Endothelial cell of umbilical vein (primary cell): ENCODE results near the gene PGS1.

Source experiments
- CTCF ChIP-seq, 2 donors: IDR thresholded peaks; 1 replicate in 1 of 2; 2 replicates in 1 of 2; pipeline ENCODE4 v1.5.1; 2011; ENCODE audit warnings: low read length in 2 of 2, mild to moderate bottlenecking in 2 of 2, moderate library complexity in 2 of 2, control low read depth in 1 of 2, inconsistent platforms in 1 of 2, low read depth in 1 of 2; ENCODE audit not compliant: insufficient read depth in 1 of 2; ENCODE audit errors: extremely low read depth in 1 of 2
- EZH2 ChIP-seq: IDR thresholded peaks from 2 replicates; pipeline ENCODE4 v1.6.1; 2012; ENCODE audit warnings: borderline replicate concordance, low read depth, mild to moderate bottlenecking, moderate library complexity, low read length, inconsistent platforms; ENCODE audit not compliant: severe bottlenecking
- FOS ChIP-seq: IDR thresholded peaks from 2 replicates; pipeline ENCODE4 v1.6.1; 2011; ENCODE audit warnings: mild to moderate bottlenecking, low read length, moderate library complexity, borderline replicate concordance; ENCODE audit not compliant: insufficient read depth
- GATA2 ChIP-seq: IDR thresholded peaks from 2 replicates; pipeline ENCODE4 v1.7.0; 2011; ENCODE audit warnings: low read depth, mild to moderate bottlenecking, moderate library complexity, mixed read lengths, low read length; ENCODE audit not compliant: insufficient read length, insufficient read depth
- JUN ChIP-seq: IDR thresholded peaks from 2 replicates; pipeline ENCODE4 v1.6.1; 2011; ENCODE audit warnings: borderline replicate concordance, low read depth; ENCODE audit not compliant: insufficient read length, insufficient read depth
- MAX ChIP-seq: IDR thresholded peaks from 2 replicates; pipeline ENCODE4 v1.6.1; 2011; ENCODE audit not compliant: insufficient read depth, insufficient read length
- MYC ChIP-seq: IDR thresholded peaks from one replicate; pipeline ENCODE4 v1.6.1; 2011; ENCODE audit warnings: mild to moderate bottlenecking, low read depth, low read length
- POLR2A ChIP-seq: IDR thresholded peaks from 2 replicates; pipeline ENCODE4 v1.6.1; 2012; ENCODE audit warnings: low read depth, mild to moderate bottlenecking, control low read depth, low read length
- POLR2AphosphoS5 ChIP-seq: IDR thresholded peaks from 2 replicates; pipeline ENCODE4 v1.6.1; 2012; ENCODE audit warnings: low read depth, mild to moderate bottlenecking, control low read depth, low read length, moderate library complexity; ENCODE audit not compliant: insufficient read depth

- TF ChIP-seq CTCF (IDR thresholded peaks at IDR 0.05; ENCODE audit: extremely low read depth in 1 of 2, insufficient read depth in 1 of 2, low read depth in 1 of 2, low read length in 2 of 2) (no peak), EZH2 (no peak), POLR2AphosphoS5 (no peak), POLR2A (no peak), JUN (no peak), MAX (no peak), FOS (no peak), GATA2 (no peak), MYC (no peak)
Observed at GRCh38 chr17:78369791-78370381, 8.6 kb upstream of the PGS1 start.
